ENCODE data around the gene STK39.
A peak's percentile ranks its signal among the peaks of the same experiment; 100 is the strongest.
"Not testable (repeated sequence)": the region's sequence is repeated elsewhere in the genome, so short reads cannot be mapped to it uniquely, and the experiment has no call there.

Gene STK39

GRCh38 chr2:168247341-168248261 is at the start of gene STK39:
Gene STK39, minus strand, starts transcription at chr2:168247595. Its CDS starts 160 bp downstream, at chr2:168247435.
- DNase-seq, result peak in 41 of 42 donors; percentile 34 to 88 (median 74)
- intact Hi-C loops (cut with DNase I), result loop anchor here (5.0 kb wide), 1 partner anchor 110 kb away; no protein-coding TSS in a partner anchor

DNA sequence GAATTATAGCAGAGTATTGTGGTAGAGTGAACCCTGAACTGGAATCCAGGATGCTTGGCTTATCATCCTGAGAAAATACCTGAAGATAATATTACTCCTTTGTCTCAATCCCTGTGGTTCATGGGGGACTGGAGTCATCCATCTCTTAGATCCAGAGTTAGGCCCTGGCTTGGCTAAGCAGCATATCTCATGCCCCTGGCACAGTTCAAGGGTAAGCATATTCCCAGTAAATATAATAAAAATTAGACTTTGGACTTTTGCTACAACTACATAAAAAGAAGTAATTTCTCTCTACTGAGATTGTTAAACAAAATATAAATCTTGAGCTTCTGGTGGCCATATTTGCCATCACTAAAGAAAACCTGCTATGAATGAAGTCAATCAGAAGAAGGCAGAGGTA is 47.7 kb upstream of the STK39 start:
- no peak for DNase-seq
- intact Hi-C loops (cut with DNase I), result no loop called here

- intact Hi-C loops (cut with DNase I), result no loop called here
- no peak for DNase-seq
These were observed 47.0 kb upstream of the STK39 start for GRCh38 chr2:168294409-168294808.

DNA sequence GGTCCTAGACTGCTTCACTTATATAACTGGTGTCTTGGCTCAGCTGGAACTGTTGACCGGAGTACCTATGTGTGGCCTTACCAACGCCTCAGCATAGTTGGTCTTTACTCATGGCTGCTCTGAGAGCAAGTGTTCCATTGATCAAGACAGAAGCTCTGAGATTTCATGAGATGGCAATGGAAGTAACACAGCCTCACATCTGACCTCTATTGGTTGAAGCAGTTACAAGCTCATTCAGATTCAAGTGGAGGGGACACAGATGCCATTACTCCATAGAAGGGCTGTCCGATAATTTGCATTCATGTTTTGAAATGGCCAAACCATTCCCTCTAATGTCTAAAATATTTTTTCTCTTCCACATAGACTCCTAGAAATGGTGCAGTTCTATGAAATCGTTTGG is 46.4 kb upstream of the STK39 start:
- intact Hi-C loops (cut with DNase I), result no loop called here

DNA sequence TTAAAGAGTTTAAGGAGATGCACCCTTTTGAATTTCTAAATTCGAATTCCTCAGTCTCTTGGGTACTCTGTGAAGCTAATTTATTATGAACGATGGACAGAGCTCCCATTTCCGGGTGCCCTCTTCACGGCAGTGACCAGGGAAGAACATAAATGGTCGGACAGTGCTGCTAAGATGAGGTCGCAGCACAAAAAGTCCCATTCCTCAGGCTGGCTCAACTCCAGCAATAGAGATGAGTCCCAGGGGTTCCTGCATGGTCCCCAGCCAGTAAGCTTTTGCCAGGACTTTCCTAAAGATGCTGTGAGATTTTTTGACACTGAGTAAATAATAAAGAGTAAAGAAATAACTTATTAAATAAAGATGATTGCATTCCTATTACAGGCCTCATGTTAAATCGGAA is 43.0 kb upstream of the STK39 start:
- DNase-seq, result no peak
- intact Hi-C loops (cut with DNase I), result no loop called here

More for the DNA sequence above, 46.4 kb upstream of the STK39 start:
- DNase-seq, result no peak

- intact Hi-C loops (cut with DNase I), result no loop called here
- no peak for DNase-seq
These were observed 42.5 kb upstream of the STK39 start for GRCh38 chr2:168289880-168290279.

DNA sequence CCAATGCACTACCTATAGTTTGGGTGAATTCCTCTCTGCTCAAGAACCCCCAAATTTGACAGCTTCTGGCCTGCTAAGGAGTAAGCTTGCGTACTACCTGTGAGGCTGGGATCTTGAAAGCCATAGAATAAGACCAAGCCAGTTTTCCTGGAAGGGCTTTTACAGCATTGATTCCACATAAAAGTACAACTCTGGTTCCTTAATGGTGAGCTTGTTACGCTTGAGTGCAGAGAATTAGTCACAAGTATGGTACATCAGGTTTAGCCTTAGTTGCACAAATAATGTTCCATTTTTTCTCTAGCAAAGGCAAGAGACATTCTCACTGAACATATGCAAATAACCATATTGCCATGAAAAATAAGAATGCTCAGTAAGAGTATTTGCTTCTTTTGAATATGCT is 39.1 kb upstream of the STK39 start:
- intact Hi-C loops (cut with DNase I), result no loop called here
- DNase-seq, result no peak

DNA sequence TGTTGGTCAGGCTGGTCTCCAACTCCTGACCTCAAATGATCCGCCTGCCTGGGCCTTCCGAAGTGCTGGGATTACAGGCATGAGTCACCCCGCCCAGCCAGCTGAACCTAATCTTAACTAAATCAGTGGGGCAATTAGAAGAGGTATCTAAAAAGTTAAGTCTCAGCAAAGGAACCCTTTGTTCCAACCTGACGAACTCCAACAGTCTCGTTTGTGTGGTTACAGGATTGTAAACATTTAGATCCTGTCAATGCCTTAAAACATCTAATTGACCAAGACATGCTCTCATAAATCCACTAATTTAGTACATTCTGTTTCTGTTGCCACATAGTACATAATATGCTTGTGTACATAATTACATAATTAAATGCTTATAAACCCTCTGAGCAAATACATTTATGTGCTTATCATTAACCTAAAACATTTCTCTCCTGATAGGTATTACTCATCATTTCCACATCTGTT is 31.1 kb upstream of the STK39 start:
- intact Hi-C loops (cut with DNase I), result no loop called here
- no peak for DNase-seq

- intact Hi-C loops (cut with DNase I), result no loop called here
- DNase-seq, result no peak
These were observed 29.9 kb upstream of the STK39 start for GRCh38 chr2:168277276-168277675.

GRCh38 chr2:168272225-168272624 is 24.8 kb upstream of the STK39 start:
- intact Hi-C loops (cut with DNase I), result no loop called here
- no peak for DNase-seq

DNA sequence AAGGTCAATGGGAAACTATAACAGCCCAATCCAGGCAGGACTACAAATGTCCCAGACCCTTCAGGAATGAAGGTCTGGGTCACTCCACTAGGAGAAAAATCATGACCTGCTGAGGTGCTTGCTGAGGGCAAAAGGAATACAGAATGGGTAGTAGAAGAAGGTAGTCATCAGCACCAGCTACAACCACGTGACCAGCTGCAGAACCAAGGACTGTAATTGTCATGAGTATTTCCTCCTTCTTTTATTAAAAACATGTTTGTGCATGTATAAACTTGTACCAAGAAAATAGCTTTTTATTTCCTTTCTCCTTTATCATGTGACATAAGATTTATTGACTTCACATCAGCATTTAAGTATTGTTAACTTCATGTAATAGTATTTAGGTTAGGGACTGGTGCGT is 15.5 kb upstream of the STK39 start:
- DNase-seq; intact Hi-C loops (cut with DNase I): not testable (repeated sequence)

DNA sequence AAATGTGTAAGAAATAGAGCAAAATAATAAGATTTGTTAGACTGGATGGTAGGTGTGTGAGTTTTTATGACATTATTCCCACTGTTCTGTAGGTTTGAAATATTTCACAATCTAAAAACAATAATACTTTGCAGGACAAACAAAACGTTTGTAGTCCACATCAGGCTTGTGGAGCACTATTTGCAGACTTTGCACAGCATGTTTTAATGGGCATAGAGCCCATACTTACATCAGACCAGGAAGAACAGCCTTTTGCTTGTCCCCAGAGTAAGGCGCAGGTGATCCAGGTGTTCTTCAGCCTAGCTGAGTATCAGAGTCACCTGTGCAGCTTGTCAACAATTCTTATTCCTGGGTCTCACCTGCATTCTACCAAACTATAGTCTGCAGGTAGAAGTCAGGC is 9.1 kb upstream of the STK39 start:
- no peak for DNase-seq
- intact Hi-C loops (cut with DNase I), result no loop called here

GRCh38 chr2:168255866-168256265 is 8.5 kb upstream of the STK39 start:
- intact Hi-C loops (cut with DNase I), result no loop called here

DNA sequence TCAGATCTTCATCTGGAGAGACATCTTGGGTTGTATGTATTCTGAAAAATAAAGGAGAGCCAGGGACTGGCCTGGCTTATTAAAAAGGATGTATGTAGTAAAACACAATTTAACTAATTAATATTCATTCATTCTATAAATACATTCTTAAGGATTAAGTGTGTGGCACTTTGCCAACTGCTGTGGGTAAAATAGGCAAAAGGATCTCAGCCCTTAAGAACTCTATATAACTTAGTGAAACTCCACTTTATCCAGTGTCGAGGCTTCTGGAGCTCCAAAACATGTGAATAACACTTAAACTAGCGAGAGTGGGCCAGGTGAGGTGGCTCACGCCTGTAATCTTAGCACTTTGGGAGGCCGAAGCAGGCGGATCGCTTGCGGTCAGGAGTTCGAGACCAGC is 7.7 kb upstream of the STK39 start:
- DNase-seq, result no peak
- intact Hi-C loops (cut with DNase I), result no loop called here

More at GRCh38 chr2:168255866-168256265, 8.5 kb upstream of the STK39 start:
- DNase-seq, result no peak

DNA sequence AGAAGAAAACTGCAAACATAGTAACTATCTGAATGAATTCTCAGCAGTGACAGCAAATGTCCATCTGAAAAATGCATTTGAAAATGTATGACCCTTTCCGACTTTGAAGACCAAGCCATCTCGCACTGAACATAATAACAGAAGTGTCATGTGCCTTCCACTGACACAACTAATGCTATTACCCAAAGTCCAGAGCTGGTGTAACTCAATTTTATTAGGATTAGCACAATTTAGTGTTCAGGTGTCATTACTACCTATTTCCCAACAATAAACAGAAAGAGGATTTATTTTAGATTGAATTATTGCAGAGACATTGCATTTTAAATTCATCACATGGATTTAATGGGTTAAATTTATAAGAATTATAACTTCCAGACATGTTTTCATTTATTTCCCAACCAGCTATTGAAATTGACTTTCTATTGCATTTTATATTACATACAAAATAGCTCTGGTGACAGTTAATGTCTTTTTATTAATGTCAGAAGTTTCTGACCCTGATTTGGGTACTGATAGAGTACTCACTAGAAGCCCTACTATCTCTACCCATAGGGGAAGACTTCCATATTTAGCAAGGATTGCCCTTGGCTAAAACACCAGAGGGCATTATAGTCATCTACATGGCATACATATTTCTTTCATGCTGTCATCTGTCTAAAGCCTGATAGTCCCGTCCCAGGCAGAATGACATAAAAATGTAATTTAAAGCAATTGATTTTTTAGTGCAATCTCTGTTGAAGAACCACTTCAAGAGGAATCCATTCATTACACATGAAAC is 7.0 kb upstream of the STK39 start:
- DNase-seq, result no peak
- intact Hi-C loops (cut with DNase I), result no loop called here

- intact Hi-C loops (cut with DNase I), result no loop called here
- no peak for DNase-seq
These were observed 6.0 kb upstream of the STK39 start for GRCh38 chr2:168253379-168253778.

GRCh38 chr2:168252976-168253375 is 5.6 kb upstream of the STK39 start:
- intact Hi-C loops (cut with DNase I), result no loop called here
- DNase-seq, result no peak

- intact Hi-C loops (cut with DNase I), result loop anchor here (5.0 kb wide), 1 partner anchor 109 kb away; no protein-coding TSS in a partner anchor
- peak; percentile 56 to 94 (median 86) for DNase-seq
These were observed 683 bp downstream of the STK39 start for GRCh38 chr2:168246483-168247340.

- intact Hi-C loops (cut with DNase I), result loop anchor here (5.0 kb wide), 1 partner anchor 109 kb away; no protein-coding TSS in a partner anchor
These were observed 1.3 kb downstream of the STK39 start for GRCh38 chr2:168246072-168246482.

More at GRCh38 chr2:168246072-168246482, 1.3 kb downstream of the STK39 start:
- no peak for DNase-seq
